ENCODE results near the gene DISP2.

- TF ChIP-seq CTCF (IDR thresholded peaks at IDR 0.05) = no peak
- no peak for TF ChIP-seq POLR2A (IDR thresholded peaks at IDR 0.05)
These were observed 20.4 kb upstream of the DISP2 start for GRCh38 chr15:40337597-40337996.

Measured in uterus (tissue), 2 donors.